Kidney (tissue), 14 donors: Measurements from ENCODE around the gene NECAP2. TPM values are rescaled to one million over a fixed set of nuclear protein-coding genes. Genes with fewer than 3 reads are reported as not detected.
"Not testable (repeated sequence)": the region's sequence is repeated elsewhere in the genome, so short reads cannot be mapped to it uniquely, and the experiment has no call there.

Source experiments
- DNase-seq, 5 donors: peaks; one replicate each; pipeline ENCODE4 v3.0.0-alpha.2; 2013 to 2020
- FAIRE-seq: peaks from 2 replicates; lab custom pipeline; 2012; peaks lifted over from hg19 to GRCh38; lab: Jason Lieb, UNC
- H3K27ac ChIP-seq, 2 donors: one replicate each; pipeline ENCODE4 v1.7.0; 2013; ENCODE audit warnings: low read depth in 2 of 2, low read length in 2 of 2, inconsistent platforms in 1 of 2
- H3K27me3 ChIP-seq: one replicate; pipeline ENCODE4 v1.7.1; 2013; ENCODE audit warnings: low read length, inconsistent platforms; ENCODE audit not compliant: control insufficient read depth, insufficient read depth
- H3K36me3 ChIP-seq, 3 donors: one replicate each; pipeline versions ENCODE4 v1.7.0 to v1.7.1; 2013; ENCODE audit warnings: low read length in 3 of 3, control low read depth in 1 of 3, inconsistent platforms in 1 of 3; ENCODE audit not compliant: insufficient read depth in 3 of 3, control insufficient read depth in 2 of 3
- H3K4me1 ChIP-seq, 3 donors: one replicate each; pipeline versions ENCODE4 v1.7.0 to v1.7.1; 2013; ENCODE audit warnings: low read length in 3 of 3, inconsistent platforms in 1 of 3, low read depth in 1 of 3; ENCODE audit not compliant: control insufficient read depth in 2 of 3, insufficient read depth in 2 of 3
- H3K4me3 ChIP-seq, 3 donors: one replicate each; pipeline versions ENCODE4 v1.7.0 to v1.8.1; 2013; ENCODE audit warnings: low read length in 3 of 3, control low read depth in 1 of 3, inconsistent platforms in 1 of 3
- H3K9ac ChIP-seq, 3 donors: one replicate each; pipeline versions ENCODE4 v1.7.0 to v1.7.1; 2013; ENCODE audit warnings: low read length in 3 of 3, control low read depth in 1 of 3, inconsistent platforms in 1 of 3
- H3K9me3 ChIP-seq, 3 donors: one replicate each; pipeline versions ENCODE4 v1.7.0 to v1.7.1; 2013; ENCODE audit warnings: low read length in 3 of 3, control low read depth in 1 of 3, inconsistent platforms in 1 of 3; ENCODE audit not compliant: control insufficient read depth in 2 of 3, insufficient read depth in 1 of 3
- intact Hi-C: fragments of 100-400 bp; cut with DNase I; formaldehyde crosslinking; loops from one replicate; pipeline ENCODE4 v1.11.1; 2022
- polyA plus RNA-seq: library from polyadenylated mRNA; stranded (reverse); fragments of 350-450 nt; fragmentation: Illumina TruSeq; extraction: RNeasy Lipid Tissue Mini Kit (QIAGEN cat#74804); gene quantifications from one replicate; pipeline ENCODE4 v1.2.3, GENCODE V29; 2014; ENCODE audit warnings: low read depth, low replicate concordance; ENCODE audit not compliant: insufficient read depth
- total RNA-seq: library from RNA; stranded (reverse); fragmentation: NEBNext Ultra II Directional; extraction: Animal tissue kit (Norgen Biotek cat#: 25700); gene quantifications from one replicate; pipeline ENCODE4 v1.2.1, GENCODE V29; 2021
- TF ChIP-seq, protein P1 (sequence below): IDR thresholded peaks from 3 replicates; pipeline ENCODE4 v1.5.1; 2012; ENCODE audit warnings: mild to moderate bottlenecking, moderate library complexity, borderline replicate concordance; ENCODE audit not compliant: insufficient read depth; ENCODE audit errors: extremely low read depth
- donor health status: control.
- donor health status: control.
- donor health status: control.
- donor health status: control.
- donor health status: control.
- donor health status: DM: yes; HTN: yes; CAD: no.
- donor health status: Normal renal cell carcinoma (clear cell type).

NECAP2 gene
- total and polyA plus RNA-seq, 2 donors from 2014 or later: 49.9 to 57.4 TPM

DNA sequence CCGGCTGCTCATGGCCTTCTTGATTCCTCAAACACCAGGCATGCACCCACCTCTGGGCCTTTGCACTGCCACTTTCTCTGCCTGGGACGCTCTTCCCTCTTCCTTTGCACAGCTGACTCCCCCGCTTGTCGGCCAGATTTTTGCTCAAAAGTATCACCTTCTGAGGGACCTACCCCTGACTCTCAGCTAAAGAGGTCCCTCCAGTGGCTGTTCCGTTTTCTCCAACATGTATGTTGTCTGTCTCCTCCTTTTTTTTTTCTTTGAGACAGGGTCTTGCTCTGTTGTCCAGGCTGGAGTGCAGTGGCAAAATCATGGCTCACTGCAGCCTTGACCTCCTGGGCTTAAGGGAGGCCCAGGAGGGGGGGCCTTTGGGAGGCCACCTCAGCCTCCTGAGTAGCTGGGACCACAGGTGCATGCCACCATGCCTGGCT, 57.0 kb downstream of the NECAP2 start:
- H3K9me3 ChIP-seq, H3K27ac ChIP-seq, H3K4me1 ChIP-seq, FAIRE-seq, H3K4me3 ChIP-seq, H3K9ac ChIP-seq, H3K27me3 ChIP-seq, DNase-seq, H3K36me3 ChIP-seq, intact Hi-C loops: not testable (repeated sequence)

DNA sequence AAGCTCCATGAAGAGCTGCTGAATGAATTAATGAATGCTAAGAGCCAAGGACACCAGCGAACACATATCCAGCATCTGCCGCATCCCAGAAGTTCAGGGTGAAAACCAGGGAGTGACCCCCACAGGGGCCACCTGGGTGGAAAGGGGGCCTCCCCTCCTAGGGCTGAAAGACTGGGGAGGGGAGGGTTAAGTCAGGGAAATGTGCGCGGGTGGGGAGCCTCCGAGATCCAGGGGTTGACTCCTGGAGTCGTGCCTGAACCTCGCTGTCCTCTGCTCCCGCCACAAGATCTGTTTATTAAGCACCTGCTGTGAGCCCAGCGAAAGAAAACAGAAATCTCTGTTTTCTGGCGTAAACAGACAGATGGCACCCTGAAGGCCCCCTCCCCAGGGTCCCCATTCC, 57.5 kb downstream of the NECAP2 start:
- H3K4me1 ChIP-seq, H3K9me3 ChIP-seq, H3K27me3 ChIP-seq, intact Hi-C loops, FAIRE-seq, H3K36me3 ChIP-seq, DNase-seq: not testable (repeated sequence)
- H3K27ac ChIP-seq: peak overlapping the region in 1 of 2 donors; percentile 28
- H3K4me3 ChIP-seq: peak overlapping the region in 1 of 3 donors; percentile 79
- H3K9ac ChIP-seq: peak overlapping the region in 1 of 3 donors; percentile 40

DNA sequence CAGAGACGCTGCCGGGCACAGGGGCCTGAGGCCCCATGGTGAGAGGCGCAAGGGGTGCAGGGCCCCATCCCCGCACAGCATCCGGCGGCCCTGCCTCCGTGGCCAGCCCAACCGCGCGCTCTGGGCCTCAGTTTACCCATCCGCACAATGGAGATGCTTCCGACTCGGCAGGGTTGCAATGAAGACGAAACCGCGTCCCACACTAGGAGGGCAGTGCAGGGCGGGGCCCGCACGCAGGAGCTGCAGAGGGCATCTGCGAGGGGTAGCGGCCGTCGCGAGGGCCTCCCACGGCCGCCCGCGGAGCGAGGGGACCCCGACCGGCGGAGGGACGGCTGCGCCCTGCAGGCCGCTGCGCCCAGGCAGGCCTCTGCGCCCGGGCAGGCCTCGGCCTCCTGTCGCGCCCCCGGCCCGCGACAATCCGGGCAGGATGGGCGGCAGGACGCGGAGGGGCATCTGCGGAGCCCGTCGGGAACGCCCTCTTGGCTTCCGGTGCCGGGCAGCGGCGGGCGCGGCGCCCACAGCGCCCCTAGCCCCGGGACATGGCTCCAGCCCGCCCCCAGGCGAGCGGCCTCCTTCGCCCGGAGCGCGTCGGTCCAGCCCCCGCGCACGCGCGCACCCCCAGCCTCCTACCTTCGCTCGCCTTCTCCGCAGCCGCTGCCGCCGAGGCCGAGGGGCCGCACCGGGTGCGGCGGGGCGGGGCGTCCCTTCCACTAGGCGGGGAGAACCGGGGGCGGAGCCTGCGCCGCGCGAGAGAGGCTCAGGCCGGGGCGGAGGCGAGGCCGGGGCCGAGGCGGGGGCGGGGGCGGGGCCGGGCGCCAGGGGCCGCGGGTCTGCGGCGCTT, 58.3 kb downstream of the NECAP2 start:
- Histone ChIP-seq H3K9me3 (no peaks in the 10 kb centered on the region), H3K27me3 (no peaks in the 10 kb centered on the region), H3K4me3 (peak overlapping the region; percentile 79 to 82 (median 80)), H3K36me3 (no peaks in the 10 kb centered on the region), H3K27ac (peak overlapping the region; percentile 22 to 28), H3K9ac (peak overlapping the region; percentile 32 to 76 (median 40)), H3K4me1 (no peaks in the 10 kb centered on the region)
- DNase-seq (peak; percentile 95 to 97 (median 95)), FAIRE-seq (no peak)
- TF ChIP-seq, protein P1, sequence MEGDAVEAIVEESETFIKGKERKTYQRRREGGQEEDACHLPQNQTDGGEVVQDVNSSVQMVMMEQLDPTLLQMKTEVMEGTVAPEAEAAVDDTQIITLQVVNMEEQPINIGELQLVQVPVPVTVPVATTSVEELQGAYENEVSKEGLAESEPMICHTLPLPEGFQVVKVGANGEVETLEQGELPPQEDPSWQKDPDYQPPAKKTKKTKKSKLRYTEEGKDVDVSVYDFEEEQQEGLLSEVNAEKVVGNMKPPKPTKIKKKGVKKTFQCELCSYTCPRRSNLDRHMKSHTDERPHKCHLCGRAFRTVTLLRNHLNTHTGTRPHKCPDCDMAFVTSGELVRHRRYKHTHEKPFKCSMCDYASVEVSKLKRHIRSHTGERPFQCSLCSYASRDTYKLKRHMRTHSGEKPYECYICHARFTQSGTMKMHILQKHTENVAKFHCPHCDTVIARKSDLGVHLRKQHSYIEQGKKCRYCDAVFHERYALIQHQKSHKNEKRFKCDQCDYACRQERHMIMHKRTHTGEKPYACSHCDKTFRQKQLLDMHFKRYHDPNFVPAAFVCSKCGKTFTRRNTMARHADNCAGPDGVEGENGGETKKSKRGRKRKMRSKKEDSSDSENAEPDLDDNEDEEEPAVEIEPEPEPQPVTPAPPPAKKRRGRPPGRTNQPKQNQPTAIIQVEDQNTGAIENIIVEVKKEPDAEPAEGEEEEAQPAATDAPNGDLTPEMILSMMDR: no peak
- intact Hi-C loops: no loop called here

DNA sequence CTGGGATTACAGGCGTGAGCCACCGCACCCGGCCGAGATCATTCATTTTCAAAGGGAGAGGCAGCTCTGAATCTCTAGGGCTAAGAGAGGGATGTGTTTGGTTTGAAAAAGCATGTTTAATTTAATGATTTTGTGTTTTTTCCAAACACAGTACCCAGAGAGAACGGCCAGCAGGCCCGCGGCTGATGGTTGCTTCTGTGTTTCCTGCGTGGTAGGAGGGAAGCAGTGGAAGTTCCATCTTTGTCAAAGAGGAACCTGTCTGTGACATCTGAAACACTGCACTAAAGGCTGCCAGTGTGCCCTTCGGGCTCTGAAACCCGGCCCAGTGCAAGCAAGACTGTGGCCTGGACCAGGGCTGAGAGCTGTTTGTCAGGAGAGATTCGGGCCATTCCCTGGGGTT, 59.9 kb downstream of the NECAP2 start:
- H3K4me3 ChIP-seq, H3K4me1 ChIP-seq, H3K36me3 ChIP-seq, DNase-seq, H3K9me3 ChIP-seq, H3K27me3 ChIP-seq, intact Hi-C loops, H3K27ac ChIP-seq, H3K9ac ChIP-seq, FAIRE-seq: not testable (repeated sequence)

DNA sequence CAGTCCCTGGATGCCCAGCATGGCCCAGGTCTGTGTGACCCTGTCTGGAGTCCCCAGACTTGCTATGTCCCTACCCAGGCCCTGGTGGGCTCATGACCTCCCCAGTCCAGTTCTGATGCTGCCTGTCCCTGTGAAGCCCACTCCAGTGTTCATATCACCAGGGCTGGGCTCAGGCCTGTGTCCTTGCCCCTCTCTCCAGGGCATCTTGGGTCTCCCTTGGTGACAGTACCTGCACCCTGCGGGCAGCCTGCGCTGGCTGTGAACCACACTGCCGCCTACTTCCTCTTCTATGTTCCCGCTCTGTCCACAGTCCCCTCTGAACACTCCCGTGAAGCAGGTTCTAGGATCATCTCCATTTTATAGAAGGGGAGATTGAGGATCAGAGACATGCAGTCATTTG, 60.5 kb downstream of the NECAP2 start:
- H3K4me1 ChIP-seq, H3K9me3 ChIP-seq, H3K9ac ChIP-seq, intact Hi-C loops, H3K27ac ChIP-seq, DNase-seq, H3K36me3 ChIP-seq, H3K27me3 ChIP-seq, H3K4me3 ChIP-seq, FAIRE-seq: not testable (repeated sequence)

DNA sequence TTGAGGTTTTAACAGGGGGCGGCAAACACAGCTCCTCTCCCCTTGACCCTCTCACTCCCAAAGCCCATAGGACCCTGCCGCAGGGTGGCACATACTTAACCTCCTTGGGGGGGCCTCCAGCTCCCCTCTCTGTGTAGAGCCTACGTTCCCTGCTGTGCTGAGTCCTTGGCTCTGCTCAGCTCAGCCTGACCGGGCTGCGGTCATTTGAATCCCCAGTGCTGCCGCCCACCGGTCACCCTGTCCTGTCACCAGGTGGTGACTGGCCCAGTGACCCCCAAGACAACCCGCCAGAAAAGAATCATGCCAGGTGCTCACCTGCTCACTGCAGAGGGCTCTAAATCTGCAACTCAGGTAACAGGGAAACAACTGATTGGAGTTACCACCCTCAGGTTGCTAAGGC, 60.9 kb downstream of the NECAP2 start:
- H3K4me3 ChIP-seq, H3K9ac ChIP-seq, H3K27me3 ChIP-seq, H3K9me3 ChIP-seq, H3K4me1 ChIP-seq, H3K36me3 ChIP-seq, FAIRE-seq, intact Hi-C loops, H3K27ac ChIP-seq, DNase-seq: not testable (repeated sequence)
